SU-DHL-6 (cell line): Measurements from ENCODE around the gene TLR10.

Experiments
- H2AFZ ChIP-seq: fragments of 200-600 bp; sonication (generic); 2 replicates; pipeline ENCODE4 v1.6.1; 2014; ENCODE audit warnings: low read depth, mild to moderate bottlenecking, moderate library complexity, mixed read lengths, antibody characterized with exemption, low read length; ENCODE audit not compliant: severe bottlenecking
- H3F3A ChIP-seq: fragments of 200-600 bp; shearing (Covaris generic); 2 replicates; pipeline ENCODE4 v1.6.0; 2016; ENCODE audit warnings: antibody characterized with exemption, mild to moderate bottlenecking; ENCODE audit not compliant: insufficient read depth
- H3K27ac ChIP-seq: fragments of 200-600 bp; sonication (generic); 2 replicates; pipeline ENCODE4 v1.5.1; 2016; ENCODE audit warnings: low read depth, mild to moderate bottlenecking, low read length, moderate library complexity, mixed read lengths
- H3K27me3 ChIP-seq: fragments of 200-600 bp; sonication (generic), shearing (Covaris generic); 2 replicates; pipeline ENCODE4 v1.6.0; 2014; ENCODE audit warnings: mild to moderate bottlenecking, low read length
- H3K36me3 ChIP-seq: fragments of 200-600 bp; sonication (generic); 2 replicates; pipeline ENCODE4 v1.6.1; 2014; ENCODE audit warnings: mild to moderate bottlenecking, low read length, mixed read lengths
- H3K4me2 ChIP-seq: fragments of 300-600, 200-600 bp; shearing (Covaris generic), sonication (generic); 2 replicates; pipeline ENCODE4 v1.6.0; 2014; ENCODE audit warnings: low read length, low read depth, mild to moderate bottlenecking; ENCODE audit not compliant: poor library complexity, severe bottlenecking
- H3K4me3 ChIP-seq: fragments of 200-600 bp; sonication (generic); 2 replicates; pipeline ENCODE4 v1.5.1; 2014; ENCODE audit warnings: antibody characterized with exemption, low read length, mild to moderate bottlenecking, mixed read lengths; ENCODE audit not compliant: insufficient read depth, poor library complexity, severe bottlenecking
- H3K79me2 ChIP-seq: fragments of 200-600 bp; sonication (generic); 2 replicates; pipeline ENCODE4 v1.6.1; 2014; ENCODE audit warnings: mild to moderate bottlenecking, low read length, moderate library complexity; ENCODE audit not compliant: insufficient read depth
- H3K9ac ChIP-seq: fragments of 200-600 bp; sonication (generic); 2 replicates; pipeline ENCODE4 v1.7.0; 2014; ENCODE audit warnings: mild to moderate bottlenecking, low read length
- H3K9me2 ChIP-seq: fragments of 200-600 bp; sonication (generic); replicated peaks from 2 replicates; pipeline ENCODE4 v1.6.1; 2014; ENCODE audit warnings: low read length; ENCODE audit not compliant: insufficient read depth
- H3K9me3 ChIP-seq: fragments of 200-600 bp; sonication (generic); 2 replicates; pipeline ENCODE4 v1.6.1; 2014; ENCODE audit warnings: low read length, mixed read lengths; ENCODE audit not compliant: insufficient read depth
- H4K20me1 ChIP-seq: fragments of 200-600 bp; sonication (generic); 2 replicates; pipeline ENCODE4 v1.6.1; 2014; ENCODE audit warnings: low read depth, mild to moderate bottlenecking, antibody characterized with exemption, low read length, moderate library complexity, mixed read lengths
- CTCF ChIP-seq: fragments of 200-600 bp; sonication (generic); IDR thresholded peaks from one replicate; pipeline ENCODE4 v1.5.1; 2017; ENCODE audit warnings: antibody characterized with exemption, mild to moderate bottlenecking, low read length, moderate library complexity; ENCODE audit not compliant: insufficient read depth, poor library complexity, severe bottlenecking
- EZH2phosphoT487 ChIP-seq: fragments of 200-600 bp; sonication (generic), shearing (Covaris generic); conservative IDR thresholded peaks from 2 replicates; pipeline ENCODE4 v1.6.1; 2018; ENCODE audit warnings: mild to moderate bottlenecking, antibody characterized with exemption, low read length, moderate library complexity, mixed read lengths

The TLR10 gene

GRCh38 chr4:38783109-38783460 is 295 bp upstream of the TLR10 start:
- peaks cover 5% of the 10 kb centered on the region; the same call in 1 of the 2 replicates for H3K9me3 ChIP-seq
- peaks cover 45% of the 10 kb centered on the region for H3K79me2 ChIP-seq
- no peak for TF ChIP-seq CTCF
- no peaks in the 10 kb centered on the region for H3K27me3 ChIP-seq
- no peak overlapping the region for H3K4me3 ChIP-seq
- H3K9me2 ChIP-seq, result no peaks in the 10 kb centered on the region
- H3F3A ChIP-seq, result peaks cover 47% of the 10 kb centered on the region
- peak overlapping the region; percentile 100 for H3K27ac ChIP-seq
- H2AFZ ChIP-seq, result no peak overlapping the region
- no peak overlapping the region for H3K9ac ChIP-seq
- H4K20me1 ChIP-seq, result no peaks in the 10 kb centered on the region
- H3K4me2 ChIP-seq, result peak overlapping the region; percentile 99
- H3K36me3 ChIP-seq, result peaks cover 25% of the 10 kb centered on the region

GRCh38 chr4:38781854-38782261 is 932 bp downstream of the TLR10 start:
- Histone ChIP-seq H2AFZ (no peak overlapping the region), H3K36me3 (peaks cover 32% of the 10 kb centered on the region), H3K4me2 (peak overlapping the region; percentile 99), H3K27ac (peak overlapping the region; percentile 100), H3K9me2 (no peaks in the 10 kb centered on the region), H3K79me2 (peaks cover 57% of the 10 kb centered on the region), H4K20me1 (no peaks in the 10 kb centered on the region), H3F3A (peaks cover 41% of the 10 kb centered on the region), H3K4me3 (peak overlapping the region; percentile 90), H3K9ac (peak overlapping the region; percentile 80), H3K27me3 (no peaks in the 10 kb centered on the region), H3K9me3 (peaks cover 5% of the 10 kb centered on the region; the same call in 1 of the 2 replicates)
- TF ChIP-seq CTCF (no peak), EZH2phosphoT487 (no peak)

GRCh38 chr4:38780833-38781484 is 1.8 kb downstream of the TLR10 start:
- peak overlapping the region; percentile 80 for H3K9ac ChIP-seq

More at GRCh38 chr4:38780833-38781484, 1.8 kb downstream of the TLR10 start:
- H3K9me3 ChIP-seq, result peaks cover 5% of the 10 kb centered on the region; the same call in 1 of the 2 replicates
- H3F3A ChIP-seq, result peaks cover 41% of the 10 kb centered on the region
- TF ChIP-seq EZH2phosphoT487 (no peak), CTCF (no peak)
- peaks cover 66% of the 10 kb centered on the region for H3K79me2 ChIP-seq
- no peaks in the 10 kb centered on the region for H3K27me3 ChIP-seq
- peak overlapping the region; percentile 90 for H3K4me3 ChIP-seq
- H3K9me2 ChIP-seq, result no peaks in the 10 kb centered on the region
- H3K27ac ChIP-seq, result peak overlapping the region; percentile 100
- H2AFZ ChIP-seq, result no peak overlapping the region
- peaks cover 41% of the 10 kb centered on the region for H3K36me3 ChIP-seq
- peak overlapping the region; percentile 99 for H3K4me2 ChIP-seq
- no peaks in the 10 kb centered on the region for H4K20me1 ChIP-seq
